Osteocyte (in vitro differentiated cells): ENCODE results near the gene ADAMTS7. TPM values are rescaled to one million over a fixed set of nuclear protein-coding genes. Genes with fewer than 3 reads are reported as not detected.

Experiments
- DNase-seq: peaks from one replicate; pipeline ENCODE4 v3.0.0; 2021; ENCODE audit warnings: mixed read lengths; ENCODE audit not compliant: unreplicated experiment; ENCODE audit errors: extremely low spot score
- H3K27ac Mint-ChIP-seq: one replicate; pipeline ENCODE4 v1.8.0; 2021; ENCODE audit warnings: mild to moderate bottlenecking, mixed read lengths; ENCODE audit not compliant: unreplicated experiment
- H3K27me3 Mint-ChIP-seq: one replicate; pipeline ENCODE4 v1.8.0; 2021; ENCODE audit warnings: mixed read lengths; ENCODE audit not compliant: unreplicated experiment
- H3K36me3 Mint-ChIP-seq: one replicate; pipeline ENCODE4 v1.8.0; 2021; ENCODE audit warnings: mixed read lengths; ENCODE audit not compliant: unreplicated experiment
- H3K4me1 Mint-ChIP-seq: one replicate; pipeline ENCODE4 v1.8.0; 2021; ENCODE audit warnings: mixed read lengths; ENCODE audit not compliant: unreplicated experiment
- H3K4me3 Mint-ChIP-seq: one replicate; pipeline ENCODE4 v1.8.0; 2021; ENCODE audit warnings: mild to moderate bottlenecking, moderate library complexity, mixed read lengths; ENCODE audit not compliant: unreplicated experiment
- H3K9me3 Mint-ChIP-seq: one replicate; pipeline ENCODE4 v1.8.0; 2021; ENCODE audit warnings: mixed read lengths; ENCODE audit not compliant: unreplicated experiment
- total RNA-seq: library from RNA; stranded (reverse); gene quantifications from 2 replicates; pipeline ENCODE4 v1.2.1, GENCODE V29; 2021
- TF ChIP-seq, protein P1 (sequence below): fragments of 200-600 bp; sonication (generic); IDR thresholded peaks from 2 replicates; pipeline ENCODE4 v1.5.0; 2021; ENCODE audit warnings: antibody characterized with exemption, mild to moderate bottlenecking, moderate library complexity

ADAMTS7 gene
- total RNA-seq, 1 donor from 2014 or later: 193 TPM

DNA sequence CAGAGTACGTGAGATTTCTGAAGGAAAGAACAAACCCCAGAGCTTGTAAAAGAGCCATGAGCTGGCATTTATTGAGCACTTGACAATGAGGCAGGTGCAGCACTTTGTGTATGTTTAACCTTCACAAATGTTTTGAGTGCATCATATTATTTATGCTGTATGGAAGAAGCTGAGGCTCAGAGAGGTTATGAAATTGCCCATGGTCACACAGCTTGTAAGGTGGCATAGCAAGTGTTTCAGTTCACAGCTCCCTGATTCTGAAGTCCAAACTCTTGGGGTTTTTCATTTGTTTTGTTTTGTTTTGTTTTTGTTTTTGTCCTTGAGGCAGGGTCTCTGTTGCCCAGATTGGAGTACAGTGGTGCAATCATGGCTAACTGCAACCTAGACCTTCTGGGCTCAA is 25.1 kb upstream of the ADAMTS7 start:
- Mint-ChIP-seq H3K27ac (no peak overlapping the region), H3K4me1 (peaks cover 18% of the 10 kb centered on the region), H3K27me3 (peaks cover 4% of the 10 kb centered on the region), H3K36me3 (no peaks in the 10 kb centered on the region), H3K4me3 (no peak overlapping the region), H3K9me3 (no peaks in the 10 kb centered on the region)
- DNase-seq: no peak
- TF ChIP-seq, protein P1, sequence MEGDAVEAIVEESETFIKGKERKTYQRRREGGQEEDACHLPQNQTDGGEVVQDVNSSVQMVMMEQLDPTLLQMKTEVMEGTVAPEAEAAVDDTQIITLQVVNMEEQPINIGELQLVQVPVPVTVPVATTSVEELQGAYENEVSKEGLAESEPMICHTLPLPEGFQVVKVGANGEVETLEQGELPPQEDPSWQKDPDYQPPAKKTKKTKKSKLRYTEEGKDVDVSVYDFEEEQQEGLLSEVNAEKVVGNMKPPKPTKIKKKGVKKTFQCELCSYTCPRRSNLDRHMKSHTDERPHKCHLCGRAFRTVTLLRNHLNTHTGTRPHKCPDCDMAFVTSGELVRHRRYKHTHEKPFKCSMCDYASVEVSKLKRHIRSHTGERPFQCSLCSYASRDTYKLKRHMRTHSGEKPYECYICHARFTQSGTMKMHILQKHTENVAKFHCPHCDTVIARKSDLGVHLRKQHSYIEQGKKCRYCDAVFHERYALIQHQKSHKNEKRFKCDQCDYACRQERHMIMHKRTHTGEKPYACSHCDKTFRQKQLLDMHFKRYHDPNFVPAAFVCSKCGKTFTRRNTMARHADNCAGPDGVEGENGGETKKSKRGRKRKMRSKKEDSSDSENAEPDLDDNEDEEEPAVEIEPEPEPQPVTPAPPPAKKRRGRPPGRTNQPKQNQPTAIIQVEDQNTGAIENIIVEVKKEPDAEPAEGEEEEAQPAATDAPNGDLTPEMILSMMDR: no peak

DNA sequence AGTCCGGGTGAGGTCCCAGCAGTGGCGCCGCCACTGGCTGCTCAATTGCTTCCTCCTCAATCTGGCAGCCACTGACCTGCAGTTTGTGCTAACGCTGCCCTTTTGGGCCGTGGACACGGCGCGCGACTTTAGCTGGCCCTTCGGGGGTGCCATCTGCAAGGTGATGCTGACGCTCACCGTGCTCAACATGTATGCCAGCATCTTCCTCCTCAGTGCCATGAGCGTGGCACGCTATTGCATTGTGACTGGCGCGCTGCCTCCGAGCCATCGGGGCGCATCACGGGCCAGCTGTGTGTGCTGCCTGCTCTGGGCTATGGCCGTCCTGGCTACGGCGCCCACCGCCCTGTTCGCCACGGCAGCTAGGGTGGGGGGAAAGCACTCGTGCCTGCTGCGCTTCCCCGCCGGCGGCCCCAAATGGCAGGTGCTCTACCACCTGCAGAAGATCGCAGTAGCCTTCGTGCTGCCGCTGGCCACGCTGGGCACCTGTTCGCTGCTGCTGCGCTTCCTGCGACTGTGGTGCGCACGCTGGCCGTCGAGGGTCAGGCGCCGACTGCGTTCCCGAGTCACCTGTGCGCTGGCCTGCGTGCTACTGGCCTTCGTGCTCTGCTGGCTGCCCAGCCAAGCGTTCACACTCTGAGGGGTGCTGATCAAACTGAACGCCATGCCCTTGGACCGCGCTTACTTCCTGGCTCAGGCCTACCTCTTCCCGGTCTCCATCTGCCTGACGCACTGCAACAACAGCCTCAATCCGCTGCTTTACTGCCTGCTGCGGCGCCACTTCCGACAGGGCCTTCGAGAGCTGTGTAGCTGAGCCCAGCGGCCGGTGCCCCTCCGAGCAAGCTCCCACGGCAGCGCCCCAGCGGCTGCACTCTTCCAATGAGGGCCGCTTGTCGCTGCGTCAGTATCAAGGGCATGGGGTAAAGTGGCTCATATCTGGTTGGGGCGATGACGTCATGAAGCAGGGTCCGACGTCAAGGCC is 20.3 kb upstream of the ADAMTS7 start:
- Mint-ChIP-seq H3K36me3 (no peaks in the 10 kb centered on the region), H3K4me3 (no peak overlapping the region), H3K9me3 (no peaks in the 10 kb centered on the region), H3K27me3 (peaks cover 4% of the 10 kb centered on the region), H3K4me1 (peaks cover 3% of the 10 kb centered on the region), H3K27ac (no peak overlapping the region)
- DNase-seq: no peak
- TF ChIP-seq, protein P1: no peak

DNA sequence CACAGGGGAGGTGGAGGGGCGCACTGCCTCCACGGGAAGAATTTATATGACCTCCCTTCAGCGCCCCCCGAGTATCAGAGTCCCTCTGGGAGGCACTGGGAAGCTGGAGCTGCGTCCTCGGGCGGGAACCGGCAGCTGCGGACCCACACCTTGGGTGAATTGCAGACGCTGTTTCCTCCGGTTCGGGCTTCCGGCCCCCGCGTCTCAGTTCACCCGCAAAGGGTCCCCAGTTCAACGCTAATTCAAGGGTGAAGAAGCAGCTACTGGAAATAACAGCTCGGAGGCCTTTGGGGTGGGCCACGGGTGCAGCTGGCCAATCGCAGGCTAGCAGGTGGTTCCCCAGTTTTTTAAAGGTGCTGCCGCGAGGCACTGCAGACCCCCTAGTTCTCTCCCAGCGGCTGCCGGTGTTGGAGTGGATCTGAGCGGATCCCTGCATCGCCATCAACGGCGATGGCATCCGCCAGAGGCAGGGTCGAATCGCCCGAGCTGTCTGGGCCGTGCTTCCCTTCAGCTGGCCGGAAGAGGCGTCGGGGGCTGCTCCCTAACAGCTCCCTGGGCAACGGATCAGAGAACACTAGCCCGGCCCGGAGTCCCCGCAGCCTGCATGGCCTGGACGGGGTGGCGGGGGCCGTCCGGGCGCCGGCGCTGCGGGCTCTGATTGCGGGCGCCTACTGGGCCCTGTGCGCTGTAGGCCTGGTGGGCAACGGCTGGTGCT is 19.4 kb upstream of the ADAMTS7 start:
- Mint-ChIP-seq H3K36me3 (no peaks in the 10 kb centered on the region), H3K9me3 (no peaks in the 10 kb centered on the region), H3K27ac (no peak overlapping the region), H3K4me1 (peaks cover 7% of the 10 kb centered on the region), H3K4me3 (no peak overlapping the region), H3K27me3 (no peaks in the 10 kb centered on the region)
- TF ChIP-seq, protein P1: no peak
- no peak for DNase-seq

DNA sequence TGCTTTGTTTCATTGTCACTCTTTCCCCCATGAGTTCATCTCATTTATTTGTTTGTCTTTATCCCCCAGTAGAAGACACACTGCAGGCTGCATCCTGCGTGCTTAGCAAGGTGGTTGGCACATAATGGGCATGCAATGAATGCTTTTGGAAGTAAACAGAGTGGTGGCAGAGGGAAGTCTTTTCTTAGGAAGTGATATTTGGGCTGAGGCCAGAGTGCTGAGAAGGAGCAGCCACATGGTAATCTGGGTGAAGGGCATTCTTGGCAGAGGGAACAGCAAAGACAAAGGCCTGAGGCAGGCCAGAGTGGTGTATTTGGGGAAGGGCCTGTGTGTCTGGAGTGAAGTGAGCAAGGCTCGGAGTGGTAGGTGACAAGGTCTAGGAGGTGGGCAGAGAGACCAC is 17.7 kb upstream of the ADAMTS7 start:
- no peaks in the 10 kb centered on the region for H3K36me3 Mint-ChIP-seq
- H3K27ac Mint-ChIP-seq: no peak overlapping the region
- DNase-seq: no peak
- no peaks in the 10 kb centered on the region for H3K9me3 Mint-ChIP-seq
- no peak overlapping the region for H3K4me3 Mint-ChIP-seq
- H3K4me1 Mint-ChIP-seq: peaks cover 15% of the 10 kb centered on the region
- no peaks in the 10 kb centered on the region for H3K27me3 Mint-ChIP-seq
- TF ChIP-seq, protein P1: no peak

DNA sequence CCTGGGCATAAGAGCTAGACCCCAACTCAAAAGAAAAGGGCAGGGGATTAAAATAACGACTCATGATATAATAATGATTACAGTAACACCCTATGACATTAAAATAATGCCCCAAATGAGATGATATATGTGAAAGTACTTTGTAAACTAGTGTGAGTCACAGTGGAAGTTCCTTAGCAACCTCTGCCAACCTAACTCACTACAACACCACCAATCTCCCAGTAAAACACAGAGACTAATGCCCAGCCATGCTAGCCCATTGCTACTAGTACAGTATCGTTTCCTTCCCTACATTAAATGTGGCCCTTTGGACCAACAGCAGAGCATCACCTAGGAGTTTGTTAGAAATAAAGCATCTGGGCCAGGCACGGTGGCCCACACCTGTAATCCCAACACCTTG is 11.2 kb upstream of the ADAMTS7 start:
- no peaks in the 10 kb centered on the region for H3K9me3 Mint-ChIP-seq
- peaks cover 23% of the 10 kb centered on the region for H3K4me1 Mint-ChIP-seq
- TF ChIP-seq, protein P1: no peak
- DNase-seq: no peak
- H3K27ac Mint-ChIP-seq: no peak overlapping the region
- no peaks in the 10 kb centered on the region for H3K36me3 Mint-ChIP-seq
- H3K27me3 Mint-ChIP-seq: no peaks in the 10 kb centered on the region
- no peak overlapping the region for H3K4me3 Mint-ChIP-seq
